Panc1 (cell line): ENCODE measurements around the gene COL27A1.

Source experiments
- POLR2AphosphoS5 ChIP-seq: IDR thresholded peaks from 2 replicates; pipeline ENCODE4 v1.6.1; 2012; ENCODE audit warnings: mild to moderate bottlenecking, low read depth, low read length, moderate library complexity
- REST ChIP-seq, 2 experiments: IDR thresholded peaks; 2 replicates each; pipeline ENCODE4 v1.6.1; 2011 to 2012; ENCODE audit warnings: low read depth in 2 of 2, control low read depth in 1 of 2, low read length in 1 of 2, mild to moderate bottlenecking in 1 of 2, moderate library complexity in 1 of 2; ENCODE audit not compliant: insufficient read depth in 1 of 2
- TCF7L2 ChIP-seq: IDR thresholded peaks from 2 replicates; pipeline ENCODE4 v1.6.1; 2011; ENCODE audit warnings: mild to moderate bottlenecking, low read depth, low read length, inconsistent platforms
- TF ChIP-seq, protein P1 (sequence below): fragments of 450-650 bp; IDR thresholded peaks from 2 replicates; pipeline ENCODE4 v1.5.1; 2017; ENCODE audit warnings: mild to moderate bottlenecking

- no peak for TF ChIP-seq POLR2AphosphoS5
- TF ChIP-seq, protein P1, sequence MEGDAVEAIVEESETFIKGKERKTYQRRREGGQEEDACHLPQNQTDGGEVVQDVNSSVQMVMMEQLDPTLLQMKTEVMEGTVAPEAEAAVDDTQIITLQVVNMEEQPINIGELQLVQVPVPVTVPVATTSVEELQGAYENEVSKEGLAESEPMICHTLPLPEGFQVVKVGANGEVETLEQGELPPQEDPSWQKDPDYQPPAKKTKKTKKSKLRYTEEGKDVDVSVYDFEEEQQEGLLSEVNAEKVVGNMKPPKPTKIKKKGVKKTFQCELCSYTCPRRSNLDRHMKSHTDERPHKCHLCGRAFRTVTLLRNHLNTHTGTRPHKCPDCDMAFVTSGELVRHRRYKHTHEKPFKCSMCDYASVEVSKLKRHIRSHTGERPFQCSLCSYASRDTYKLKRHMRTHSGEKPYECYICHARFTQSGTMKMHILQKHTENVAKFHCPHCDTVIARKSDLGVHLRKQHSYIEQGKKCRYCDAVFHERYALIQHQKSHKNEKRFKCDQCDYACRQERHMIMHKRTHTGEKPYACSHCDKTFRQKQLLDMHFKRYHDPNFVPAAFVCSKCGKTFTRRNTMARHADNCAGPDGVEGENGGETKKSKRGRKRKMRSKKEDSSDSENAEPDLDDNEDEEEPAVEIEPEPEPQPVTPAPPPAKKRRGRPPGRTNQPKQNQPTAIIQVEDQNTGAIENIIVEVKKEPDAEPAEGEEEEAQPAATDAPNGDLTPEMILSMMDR = no peak
- no peak for TF ChIP-seq REST (IDR thresholded peaks at IDR 0.05; ENCODE audit: insufficient read depth in 1 of 2, low read depth in 2 of 2, low read length in 1 of 2)
- TF ChIP-seq TCF7L2 = no peak
Measured at GRCh38 chr9:114345493-114346065, 190.2 kb downstream of the COL27A1 start.
